GM12892 (cell line): ENCODE data around the gene ROCK2.

Source experiments
- POLR2A ChIP-seq: IDR thresholded peaks from 2 replicates; pipeline ENCODE4 v1.6.1; 2011; ENCODE audit warnings: low read depth, low read length, control low read depth
- POLR2AphosphoS5 ChIP-seq: IDR thresholded peaks from 2 replicates; pipeline ENCODE4 v1.6.1; 2011; ENCODE audit warnings: low read depth, low read length, control low read depth
- TAF1 ChIP-seq: IDR thresholded peaks from 2 replicates; pipeline ENCODE4 v1.6.1; 2011; ENCODE audit warnings: low read depth, mild to moderate bottlenecking, control low read depth, low read length, borderline replicate concordance

- TF ChIP-seq POLR2A (no peak), POLR2AphosphoS5 (no peak), TAF1 (no peak)
These were observed 10.8 kb downstream of the ROCK2 start for GRCh38 chr2:11333427-11334183.
